Endothelial cell of umbilical vein (primary cell): ENCODE data around the gene HAUS3. TPM values are rescaled to one million over a fixed set of nuclear protein-coding genes. Genes with fewer than 3 reads are reported as not detected.
"Not testable (repeated sequence)": the region's sequence is repeated elsewhere in the genome, so short reads cannot be mapped to it uniquely, and the experiment has no call there.

Source experiments
- BruUV-seq: library from RNA; stranded (reverse); fragments of 400-500 nt; replicated peaks from 2 replicates; lab custom pipeline; 2021; lab: Mats Ljungman, UMichigan
- CTCF ChIA-PET: fragments of 300-600, 350-600 bp; sonication (Branson Sonifier 250); formaldehyde crosslinking; loops from one replicate; lab custom pipeline; 2021; ENCODE audit warnings: antibody characterized with exemption, inconsistent platforms; lab: Charles Lee
- POLR2A ChIA-PET: fragments of 300-600, 350-600 bp; sonication (Branson Sonifier 250); formaldehyde crosslinking; loops from one replicate; lab custom pipeline; 2021; ENCODE audit warnings: antibody characterized with exemption, inconsistent platforms; lab: Charles Lee
- DNase-seq: peaks from one replicate; pipeline ENCODE4 v3.0.0-alpha.2; 2011; ENCODE audit warnings: low read depth, low spot score
- FAIRE-seq: peaks from 2 replicates; lab custom pipeline; 2011; peaks lifted over from hg19 to GRCh38; lab: Jason Lieb, UNC
- H2AFZ ChIP-seq: 2 replicates; pipeline ENCODE4 v1.6.0; 2012; ENCODE audit warnings: low read depth, low read length, control low read depth, inconsistent platforms
- H3K27ac ChIP-seq: 2 replicates; pipeline ENCODE4 v1.5.1; 2011; ENCODE audit warnings: low read depth, mild to moderate bottlenecking, control low read depth, low read length, moderate library complexity; ENCODE audit not compliant: insufficient read depth
- H3K27me3 ChIP-seq, 2 experiments: 2 replicates each; pipeline versions ENCODE4 v1.6.0 to v1.6.1; 2011; ENCODE audit warnings: low read length in 2 of 2, mixed read lengths in 1 of 2; ENCODE audit not compliant: control insufficient read depth in 2 of 2, insufficient read depth in 2 of 2
- H3K36me3 ChIP-seq, 2 experiments: 2 replicates in 1 of 2; 3 replicates in 1 of 2; pipeline ENCODE4 v1.5.1; 2011; ENCODE audit warnings: low read length in 2 of 2, mild to moderate bottlenecking in 1 of 2, moderate library complexity in 1 of 2; ENCODE audit not compliant: control insufficient read depth in 2 of 2, insufficient read depth in 2 of 2; ENCODE audit errors: extremely low read depth in 1 of 2
- H3K4me1 ChIP-seq: 3 replicates; pipeline ENCODE4 v1.5.1; 2011; ENCODE audit warnings: mild to moderate bottlenecking, low read length; ENCODE audit not compliant: control insufficient read depth, insufficient read depth; ENCODE audit errors: extremely low read depth
- H3K4me2 ChIP-seq: 2 replicates; pipeline ENCODE4 v1.6.1; 2011; ENCODE audit warnings: low read length, control low read depth, mixed read lengths; ENCODE audit not compliant: insufficient read depth
- H3K4me3 ChIP-seq, 3 experiments: fragments of 200-600 bp in 1 of 3; sonication (generic), shearing (Covaris generic) in 1 of 3; replicated peaks in 1 of 3; 2 replicates each; pipeline ENCODE4 v1.5.1; 2011 to 2016; ENCODE audit warnings: control low read depth in 3 of 3, low read length in 3 of 3, mild to moderate bottlenecking in 2 of 3, inconsistent platforms in 1 of 3, low read depth in 1 of 3, moderate library complexity in 1 of 3; ENCODE audit not compliant: insufficient read depth in 1 of 3
- H3K79me2 ChIP-seq: 2 replicates; pipeline ENCODE4 v1.6.0; 2012; ENCODE audit warnings: low read length, inconsistent platforms; ENCODE audit not compliant: control insufficient read depth, insufficient read depth
- H3K9ac ChIP-seq: replicated peaks from 2 replicates; pipeline ENCODE3; 2011; ENCODE audit warnings: low read length, control low read depth; ENCODE audit not compliant: insufficient read depth; ENCODE audit errors: extremely low read depth
- H3K9me1 ChIP-seq: replicated peaks from 3 replicates; pipeline ENCODE4 v1.6.0; 2011; ENCODE audit warnings: mild to moderate bottlenecking, low read length; ENCODE audit not compliant: control insufficient read depth, insufficient read depth; ENCODE audit errors: extremely low read depth
- H3K9me3 ChIP-seq: replicated peaks from 2 replicates; pipeline ENCODE4 v1.5.1; 2012; ENCODE audit warnings: low read length, inconsistent platforms; ENCODE audit not compliant: control insufficient read depth, insufficient read depth
- H4K20me1 ChIP-seq: replicated peaks from 2 replicates; pipeline ENCODE3; 2011; ENCODE audit warnings: mild to moderate bottlenecking, low read length; ENCODE audit not compliant: control insufficient read depth, insufficient read depth; ENCODE audit errors: extremely low read depth
- GATA2 ChIP-seq: IDR thresholded peaks from 2 replicates; pipeline ENCODE4 v1.7.0; 2011; ENCODE audit warnings: low read depth, mild to moderate bottlenecking, moderate library complexity, mixed read lengths, low read length; ENCODE audit not compliant: insufficient read length, insufficient read depth
- POLR2AphosphoS5 ChIP-seq: IDR thresholded peaks from 2 replicates; pipeline ENCODE4 v1.6.1; 2012; ENCODE audit warnings: low read depth, mild to moderate bottlenecking, control low read depth, low read length, moderate library complexity; ENCODE audit not compliant: insufficient read depth
- dilution Hi-C: fragments of 300-500 bp; cut with MboI; formaldehyde crosslinking; loops from one replicate; pipeline ENCODE4 v1.15.0; 2019; ENCODE audit warnings: low sequenced_read_pairs; ENCODE audit not compliant: extremely low pct_ligation_motif_present
- intact Hi-C: fragments of 100-400 bp; cut with micrococcal nuclease; formaldehyde crosslinking; loops from one replicate; pipeline ENCODE4 v1.10.0; 2022
- polyA plus RNA-seq, 4 experiments: library from polyadenylated mRNA; depleted of rRNA in 3 of 4; stranded (reverse) in 3 of 4; unstranded in 1 of 4; fragments of >200 nt; gene quantifications; 2 replicates each; pipeline versions ENCODE4 v1.2.1 to v1.2.3, GENCODE V29; 2011 to 2012; ENCODE audit warnings: missing spikeins in 1 of 4
- total RNA-seq: library from RNA; stranded (reverse); gene quantifications from 2 replicates; pipeline ENCODE4 v1.2.3, GENCODE V29; 2021
- TF ChIP-seq, protein P1 (sequence below): IDR thresholded peaks from 2 replicates; pipeline ENCODE4 v1.6.1; 2011; ENCODE audit not compliant: insufficient read depth, insufficient read length

Gene HAUS3
- total and polyA plus RNA-seq, 2 donors (not counting 3 experiments of a cell fraction or from before 2014, with no cell fraction given), result 4.4 to 15.9 TPM

DNA sequence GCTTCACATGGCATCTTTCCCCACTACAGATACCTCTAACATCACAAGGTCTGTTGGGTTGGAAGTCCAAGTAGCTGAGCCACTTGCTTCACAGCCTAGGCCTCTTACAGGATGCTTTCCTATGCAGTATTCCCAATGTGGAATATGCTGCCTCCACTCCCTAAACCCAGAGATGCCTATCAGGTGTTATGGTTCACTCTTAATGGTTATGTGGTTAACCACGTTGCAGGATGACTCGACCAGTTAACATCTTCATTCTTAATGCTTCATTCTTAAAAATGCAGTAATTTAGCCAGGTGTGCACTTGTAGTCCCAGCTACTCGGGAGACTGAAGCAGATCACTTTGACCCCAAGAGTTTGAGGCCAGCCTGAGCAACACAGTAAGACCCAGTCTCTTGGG, 24.2 kb downstream of the HAUS3 start:
- H3K4me2 ChIP-seq, result no peak overlapping the region
- TF ChIP-seq POLR2AphosphoS5 (no peak), GATA2 (peak; percentile 67)
- FAIRE-seq (no peak), DNase-seq (no peak)
- H2AFZ ChIP-seq, result no peak overlapping the region
- no peak overlapping the region for H3K4me3 ChIP-seq
- H3K9ac ChIP-seq, result no peak overlapping the region
- H4K20me1 ChIP-seq, result no peaks in the 10 kb centered on the region
- no peak overlapping the region for H3K27ac ChIP-seq
- dilution Hi-C loops, result no loop called here
- no TSS peak for BruUV-seq
- intact Hi-C loops, result no loop called here
- no peaks in the 10 kb centered on the region for H3K36me3 ChIP-seq
- ChIA-PET POLR2A (no interaction called here), CTCF (interaction anchor here (1.0 to 1.7 kb wide), 5 partner anchors 13 to 245 kb away, joined by 3 to 5 read pairs (median 3); no protein-coding TSS in a partner anchor)
- H3K9me3 ChIP-seq, result no peaks in the 10 kb centered on the region
- H3K27me3 ChIP-seq, result no peaks in the 10 kb centered on the region
- H3K9me1 ChIP-seq, result no peaks in the 10 kb centered on the region
- no peaks in the 10 kb centered on the region for H3K4me1 ChIP-seq
- no peaks in the 10 kb centered on the region for H3K79me2 ChIP-seq

- DNase-seq (no peak), FAIRE-seq (no peak)
- Histone ChIP-seq H3K9me3 (no peaks in the 10 kb centered on the region), H3K27ac (no peak overlapping the region), H3K27me3 (no peaks in the 10 kb centered on the region), H3K4me3 (no peak overlapping the region), H3K4me2 (no peak overlapping the region), H2AFZ (no peak overlapping the region), H4K20me1 (no peaks in the 10 kb centered on the region), H3K36me3 (no peaks in the 10 kb centered on the region), H3K79me2 (no peaks in the 10 kb centered on the region), H3K9ac (no peak overlapping the region), H3K4me1 (no peaks in the 10 kb centered on the region), H3K9me1 (no peaks in the 10 kb centered on the region)
- ChIA-PET CTCF (interaction anchor here (1.4 kb wide), 2 partner anchors 13 to 224 kb away, joined by 3 to 4 read pairs; no protein-coding TSS in a partner anchor), POLR2A (no interaction called here)
- TF ChIP-seq, protein P1, sequence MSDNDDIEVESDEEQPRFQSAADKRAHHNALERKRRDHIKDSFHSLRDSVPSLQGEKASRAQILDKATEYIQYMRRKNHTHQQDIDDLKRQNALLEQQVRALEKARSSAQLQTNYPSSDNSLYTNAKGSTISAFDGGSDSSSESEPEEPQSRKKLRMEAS, result no peak
- BruUV-seq, result no TSS peak
- intact Hi-C loops (no loop called here), dilution Hi-C loops (no loop called here)
Measured at GRCh38 chr4:2212831-2213230, 29.1 kb downstream of the HAUS3 start.

GRCh38 chr4:2202789-2203188, 39.1 kb downstream of the HAUS3 start:
- H3K27me3 ChIP-seq, H2AFZ ChIP-seq, H3K79me2 ChIP-seq, H3K9me1 ChIP-seq, dilution Hi-C loops, H3K36me3 ChIP-seq, H3K4me1 ChIP-seq, DNase-seq, intact Hi-C loops, FAIRE-seq, H3K4me3 ChIP-seq, BruUV-seq, H3K27ac ChIP-seq, POLR2A ChIA-PET, H4K20me1 ChIP-seq, H3K9ac ChIP-seq, CTCF ChIA-PET, H3K4me2 ChIP-seq, H3K9me3 ChIP-seq: not testable (repeated sequence)
